NCI-H748 treated with DMSO at 0.1 percent for 48 hours (cell line): ENCODE measurements around the gene NCK2.

Source experiments
- DNase-seq: peaks from one replicate; lab custom pipeline; 2025; lab: John Stamatoyannopoulos, UW

Gene NCK2

DNA sequence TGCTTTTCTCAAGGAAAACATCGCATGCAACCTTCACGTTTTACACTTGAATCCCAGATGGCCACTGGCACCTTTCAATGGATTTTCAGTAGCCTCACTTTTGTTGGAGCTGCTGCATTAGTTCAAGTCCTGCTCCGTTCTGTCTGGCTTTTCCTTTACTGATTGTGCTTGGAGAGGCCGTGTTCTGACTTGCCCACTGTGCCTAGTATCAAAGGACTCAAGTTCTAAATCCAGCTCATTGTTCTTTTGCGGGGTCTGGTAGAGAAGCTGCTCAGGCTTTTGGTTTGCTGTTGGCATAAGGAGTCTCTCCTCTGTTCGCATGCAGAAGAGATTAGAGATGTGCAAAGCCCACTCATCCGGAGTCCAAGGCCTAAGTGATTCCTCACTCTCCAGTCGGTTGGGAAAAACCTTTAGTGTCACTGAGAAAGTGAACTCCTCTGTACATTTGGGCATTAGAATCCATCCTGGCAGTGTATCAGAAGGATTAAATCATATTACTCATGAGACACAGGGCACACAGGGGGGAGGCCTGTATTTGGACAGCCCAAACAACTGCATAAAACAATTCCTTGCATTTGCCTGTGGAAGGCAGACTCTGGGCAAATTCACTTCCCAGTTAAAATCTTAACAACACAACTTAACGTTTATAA lies 69.7 kb downstream of the NCK2 start:
- no peak for DNase-seq

DNA sequence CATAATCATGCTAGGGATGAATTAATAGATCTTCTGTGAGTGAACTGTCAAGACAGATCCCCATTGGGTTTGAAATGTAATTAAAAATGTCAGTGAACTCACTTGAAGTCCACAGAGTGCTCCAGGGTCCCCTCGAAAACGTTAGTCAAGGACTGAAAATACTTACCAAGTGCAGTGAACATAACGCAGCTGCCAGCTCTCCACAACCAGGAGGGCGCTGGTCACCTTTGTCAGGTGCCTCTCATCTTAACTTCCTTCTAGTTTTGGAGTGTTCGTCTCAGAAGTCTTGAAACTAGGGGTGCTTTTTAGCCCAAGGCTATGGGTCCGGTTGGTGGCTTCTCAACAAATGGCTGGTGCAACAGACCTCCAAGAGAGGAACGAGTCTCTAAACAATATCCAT lies 70.7 kb downstream of the NCK2 start:
- no peak for DNase-seq

DNA sequence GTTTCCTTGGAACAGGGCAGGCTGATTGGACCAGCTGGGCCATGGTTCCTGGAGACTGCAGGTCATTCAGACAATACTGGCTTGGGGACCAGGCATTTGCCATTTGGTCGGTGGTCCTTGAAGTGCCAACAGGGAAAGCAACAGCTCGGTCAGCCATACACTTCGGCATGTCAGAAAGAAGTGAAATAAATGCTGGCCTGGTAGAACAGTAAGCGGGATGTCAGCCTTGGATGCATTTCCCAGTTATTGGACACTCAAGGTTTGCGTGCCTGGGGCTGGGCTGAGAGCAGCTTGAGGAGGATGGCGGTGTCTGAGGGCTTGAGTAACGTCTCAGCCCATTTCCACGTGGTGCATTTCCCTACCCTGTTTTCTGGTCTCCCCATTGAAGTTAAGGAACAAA lies 75.4 kb downstream of the NCK2 start:
- DNase-seq, result no peak

DNA sequence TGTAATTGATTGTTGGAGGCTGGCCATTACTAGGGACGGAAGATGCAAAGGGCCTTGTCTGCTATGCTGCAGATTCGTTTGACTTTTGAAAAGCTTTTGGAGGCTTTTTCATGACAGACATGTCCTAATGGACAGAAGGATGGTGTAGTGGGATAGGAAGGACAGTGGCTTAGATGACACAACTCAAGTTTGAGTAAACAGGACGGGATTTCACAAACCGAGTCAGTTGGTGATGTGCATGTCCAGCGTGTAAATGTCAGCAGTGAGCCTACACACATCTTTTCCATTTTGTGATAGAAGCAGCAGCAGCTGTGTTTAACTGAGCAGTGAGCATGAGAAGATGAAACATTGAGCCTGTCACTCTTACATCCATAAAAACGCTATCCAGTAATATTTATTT lies 76.0 kb downstream of the NCK2 start:
- DNase-seq, result no peak

DNA sequence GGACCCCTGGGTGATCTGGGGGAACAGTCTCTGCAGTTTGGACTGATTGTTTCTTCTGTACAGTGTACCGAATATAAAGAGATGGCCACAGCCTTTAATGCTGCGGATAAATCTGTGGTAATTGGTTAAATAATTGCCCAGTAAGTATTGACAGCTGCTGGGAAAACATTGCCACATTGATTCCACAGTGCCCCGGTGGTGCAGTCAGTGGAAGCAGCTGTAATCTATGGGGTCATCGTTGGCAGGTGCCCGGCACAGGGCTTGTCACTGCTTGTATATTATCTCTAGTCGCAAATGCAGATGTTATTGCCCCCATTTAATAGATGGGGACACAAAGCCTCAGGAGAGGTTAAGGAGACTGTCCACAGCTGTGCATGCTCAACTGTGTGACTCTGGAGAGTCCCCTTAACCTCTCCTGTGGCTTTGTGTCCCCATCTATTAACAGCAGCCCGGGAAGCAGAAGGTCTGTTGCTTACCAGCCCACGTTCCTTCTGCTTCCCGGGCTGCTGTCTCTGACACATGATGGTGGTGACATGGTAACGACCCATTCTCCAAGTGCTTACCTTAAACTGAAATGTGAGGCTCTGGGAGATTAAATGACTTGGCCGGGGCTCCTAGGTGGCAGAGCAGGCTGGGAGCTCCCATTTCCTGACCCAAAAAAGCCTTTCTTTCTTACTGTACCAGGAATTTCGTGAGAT lies 76.9 kb downstream of the NCK2 start:
- peak; percentile 17 for DNase-seq

DNA sequence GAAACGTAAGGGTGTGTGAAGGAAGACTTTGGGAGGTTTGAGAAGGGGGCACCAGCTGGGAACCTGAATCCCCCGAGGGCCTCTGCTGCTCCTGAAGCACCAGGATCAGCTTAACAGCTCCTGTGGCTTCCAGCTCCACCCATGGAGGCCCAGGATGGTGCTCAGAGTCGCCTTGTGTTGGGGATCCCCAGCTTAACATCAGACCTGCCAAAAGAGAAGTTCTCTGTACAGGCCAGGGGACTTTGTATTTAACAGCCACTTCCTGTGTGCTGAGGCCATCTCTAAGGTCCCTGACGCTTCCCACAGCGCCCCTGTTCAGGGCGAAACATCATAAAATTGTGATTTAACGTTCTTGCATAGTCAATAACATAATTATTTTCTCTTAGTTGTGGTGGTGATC lies 77.5 kb downstream of the NCK2 start:
- no peak for DNase-seq

DNA sequence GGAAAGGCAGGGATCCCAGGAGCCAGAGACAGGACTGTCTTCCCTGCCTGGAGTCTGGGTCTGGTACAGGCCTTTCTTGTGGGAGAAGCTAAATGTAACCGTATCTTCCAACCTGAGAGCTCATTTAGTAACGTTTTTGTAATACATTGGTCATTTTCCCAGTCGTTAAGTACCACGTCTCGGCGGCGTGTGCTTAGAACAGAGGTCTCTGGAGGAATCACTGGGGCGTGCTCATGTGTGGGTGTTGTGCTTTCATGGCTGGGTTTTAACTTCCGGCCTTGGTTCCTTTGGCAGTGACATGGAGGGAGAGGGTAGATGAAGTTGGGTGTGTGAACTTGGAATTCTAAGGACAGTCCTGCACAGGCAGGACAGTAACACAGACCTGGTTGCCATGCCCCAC lies 79.7 kb downstream of the NCK2 start:
- DNase-seq, result no peak

DNA sequence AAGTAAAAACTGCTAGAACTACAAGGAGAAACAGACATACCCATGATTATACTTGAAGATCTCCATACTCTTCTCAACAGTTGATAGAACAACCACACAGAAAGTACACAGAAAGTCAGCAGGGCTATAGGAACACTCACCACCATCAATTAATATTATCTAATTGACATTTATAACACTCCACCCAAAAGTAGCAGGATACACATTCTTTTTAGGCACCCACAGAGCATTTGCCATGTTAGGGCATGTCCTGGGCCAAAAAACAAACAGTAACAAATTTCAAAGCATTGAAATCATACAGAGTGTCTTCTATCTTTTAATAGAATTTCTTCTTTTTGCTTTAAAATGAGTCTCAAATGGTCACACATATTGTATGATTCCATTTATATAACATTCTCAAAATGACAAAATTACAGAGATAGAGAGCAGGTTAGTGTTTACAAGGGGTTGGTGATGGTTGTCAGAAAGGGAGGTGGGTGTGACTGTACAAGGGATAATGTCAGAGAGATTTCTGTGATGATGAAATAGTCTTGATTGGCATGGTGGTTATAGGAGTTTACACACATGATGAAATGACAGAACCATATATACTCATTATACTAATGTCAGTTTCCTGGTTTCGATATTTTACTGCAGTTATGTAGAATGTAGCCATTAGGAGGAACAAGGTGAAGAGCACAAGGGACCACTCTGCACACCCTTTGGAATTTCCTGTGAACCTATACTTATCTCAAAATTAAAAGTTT lies 82.8 kb downstream of the NCK2 start:
- DNase-seq, result no peak

DNA sequence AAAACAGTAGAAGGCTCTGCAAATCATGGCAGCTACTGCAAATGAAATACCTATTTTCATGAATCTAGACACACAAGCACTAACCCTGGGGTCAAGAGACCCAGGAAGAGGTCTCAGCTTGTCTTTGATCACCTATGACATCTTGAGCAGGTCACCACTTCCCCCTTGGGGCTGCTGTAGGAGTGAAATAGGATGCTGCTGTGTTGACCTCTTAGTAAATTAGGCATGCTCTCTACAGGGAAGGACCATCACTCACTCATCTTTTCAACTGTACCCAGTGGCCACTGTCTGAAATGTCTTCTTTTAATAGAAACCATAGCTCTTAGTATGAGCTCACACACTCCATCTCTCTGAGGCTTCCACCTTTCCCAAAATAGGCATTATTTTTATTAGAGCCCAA lies 83.8 kb downstream of the NCK2 start:
- no peak for DNase-seq

DNA sequence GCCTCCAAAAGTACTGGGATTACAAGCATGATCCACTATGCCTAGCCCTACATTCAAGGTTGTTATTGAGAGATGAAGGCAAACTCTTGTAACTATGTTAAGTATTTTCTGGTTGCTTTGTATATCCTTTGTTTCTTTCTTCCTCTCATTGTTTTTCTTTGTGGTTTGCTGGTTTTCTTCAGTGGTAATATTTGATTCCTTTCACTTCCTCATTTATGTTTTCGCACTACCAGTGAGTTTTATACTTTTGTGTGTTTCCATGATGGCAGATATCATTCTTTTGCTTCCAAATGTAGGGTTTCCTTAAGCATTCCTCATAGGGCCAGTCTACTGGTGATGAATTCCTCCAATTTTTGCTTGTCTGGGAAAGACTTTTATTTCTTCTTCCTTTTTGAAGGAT lies 90.2 kb downstream of the NCK2 start:
- DNase-seq, result no peak

DNA sequence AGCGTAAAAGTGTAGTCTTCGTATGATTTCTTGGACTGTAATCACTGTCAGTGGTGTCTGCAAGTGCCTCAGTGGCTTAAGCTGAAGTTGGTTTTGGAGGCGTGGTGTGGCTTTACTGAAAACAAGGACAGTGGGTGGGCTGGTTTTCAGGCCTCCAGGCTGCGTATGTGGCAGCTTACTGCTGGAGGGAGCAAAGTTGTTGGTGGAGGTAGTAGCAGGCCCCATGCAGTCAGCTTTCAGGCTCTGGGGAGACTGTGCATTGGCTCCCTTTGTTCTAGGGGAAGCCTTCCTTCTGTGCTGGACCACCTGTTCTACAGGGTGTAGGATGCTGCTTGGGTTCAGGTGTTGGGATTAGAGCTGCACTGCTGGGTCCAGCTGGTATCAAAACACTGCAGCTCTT lies 91.6 kb downstream of the NCK2 start:
- DNase-seq, result no peak

DNA sequence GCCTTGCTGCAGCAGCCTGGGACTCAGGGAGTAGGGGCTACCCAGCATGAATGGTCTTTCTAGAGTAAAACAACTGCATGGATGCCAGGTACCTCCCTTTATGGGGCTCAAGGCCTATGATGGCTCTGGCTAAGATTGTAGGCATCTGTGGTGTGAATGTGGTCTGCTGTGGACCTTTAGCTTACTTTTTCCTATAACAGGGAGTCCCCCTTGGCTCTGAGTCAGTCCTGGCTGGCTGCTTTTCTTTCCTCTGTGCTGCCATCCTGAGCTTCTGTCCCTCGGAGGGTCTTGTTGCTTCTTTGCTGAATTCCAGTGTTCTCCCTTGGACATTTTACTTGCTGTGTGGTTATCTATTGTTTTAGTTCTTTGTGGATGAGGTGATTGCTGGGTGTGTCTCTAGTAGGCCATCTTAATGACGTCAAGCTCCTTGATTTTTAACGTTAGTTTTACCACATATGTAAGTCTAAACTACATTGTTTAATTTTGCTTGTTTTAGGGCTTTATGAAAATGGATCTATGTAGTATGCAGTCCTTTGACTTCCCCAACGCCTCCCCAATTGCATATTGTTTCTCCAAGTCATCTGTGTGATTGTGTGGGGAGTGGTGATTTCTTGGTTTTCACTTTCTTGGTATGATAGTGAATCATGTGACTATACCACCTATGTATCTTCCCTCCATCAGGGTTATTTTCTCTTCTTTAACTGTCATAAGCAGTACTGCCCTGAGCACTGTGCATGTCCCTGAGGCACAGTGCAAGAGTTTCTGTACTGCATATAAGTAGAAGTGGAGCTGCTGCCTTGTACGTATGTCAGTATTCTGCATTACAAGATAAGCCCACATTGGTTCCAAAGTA lies 92.4 kb downstream of the NCK2 start:
- no peak for DNase-seq

DNA sequence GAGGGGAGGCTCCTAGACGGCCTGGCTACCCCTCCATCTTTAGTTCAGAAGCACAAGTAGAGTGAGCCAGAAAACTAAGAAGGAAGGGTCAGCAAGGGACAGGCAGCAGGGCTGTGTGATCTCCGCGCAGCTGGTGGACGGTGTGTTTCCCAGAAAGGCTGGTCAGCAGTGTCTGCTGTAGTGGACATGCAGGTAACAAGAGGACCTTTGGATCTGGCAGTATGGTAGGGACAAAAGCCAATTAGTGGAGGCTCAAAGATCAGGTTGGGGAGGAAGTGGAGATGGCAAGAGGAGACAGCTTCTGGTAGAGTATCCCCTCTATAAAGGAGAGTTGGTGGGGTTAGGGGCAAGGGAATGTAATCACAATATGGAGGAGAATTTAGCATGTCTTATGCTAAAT lies 95.1 kb downstream of the NCK2 start:
- no peak for DNase-seq

DNA sequence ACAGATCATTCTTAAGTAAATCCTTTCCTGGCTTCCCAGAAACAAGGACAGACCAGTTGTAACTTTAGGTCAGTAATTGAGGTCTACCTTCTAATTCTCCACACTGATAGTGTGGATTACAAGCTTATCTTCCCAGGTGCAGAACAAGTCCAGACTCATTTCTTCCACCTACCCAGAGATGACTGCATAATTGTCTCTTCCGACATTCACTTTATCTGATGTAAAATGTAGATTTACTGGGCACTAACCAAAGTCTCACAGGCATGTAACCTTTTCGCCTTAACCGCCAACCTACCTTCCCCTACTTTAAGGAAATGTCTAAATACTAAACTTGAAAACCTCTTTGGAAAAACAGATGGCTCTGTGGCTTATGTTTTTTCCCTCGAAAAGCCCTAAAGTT lies 96.2 kb downstream of the NCK2 start:
- no peak for DNase-seq

DNA sequence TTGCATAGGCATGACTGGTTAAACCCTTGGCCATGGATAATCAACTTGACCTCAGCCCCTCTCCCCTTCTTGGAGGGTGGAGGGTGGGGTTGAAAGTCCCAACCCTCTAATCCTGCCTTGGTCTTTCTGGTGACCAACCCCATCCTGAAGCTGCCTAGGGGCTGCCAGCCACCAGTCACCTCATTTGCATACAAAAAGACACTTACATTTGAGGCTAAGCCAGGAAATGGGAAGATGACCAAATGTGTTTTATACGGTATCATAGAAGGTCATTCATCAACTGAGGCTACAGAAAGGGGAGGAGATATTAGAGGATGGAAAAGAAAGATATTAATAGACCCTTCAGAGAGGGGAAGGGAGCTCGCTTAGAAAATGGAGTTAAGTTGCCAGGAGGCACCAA lies 96.8 kb downstream of the NCK2 start:
- no peak for DNase-seq

DNA sequence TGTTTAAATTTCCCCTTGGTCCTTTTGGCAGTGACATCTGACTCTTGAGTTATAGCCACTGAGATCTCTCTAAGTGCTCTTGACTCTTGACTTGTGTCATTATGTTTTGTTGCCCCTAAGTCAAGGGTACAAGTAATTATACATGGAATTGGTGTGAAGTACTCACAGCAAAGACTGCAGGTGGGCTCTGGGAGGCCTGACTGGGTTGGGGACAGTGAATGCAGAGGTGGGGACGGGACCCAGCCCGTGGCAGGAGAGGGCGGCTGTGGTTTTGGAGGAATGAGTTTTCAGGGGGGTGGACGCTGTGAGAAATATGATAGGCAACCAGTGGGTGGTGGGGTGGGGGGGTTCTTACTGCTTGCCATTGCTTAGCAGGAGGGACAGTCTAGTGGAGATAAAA lies 97.8 kb downstream of the NCK2 start:
- no peak for DNase-seq

DNA sequence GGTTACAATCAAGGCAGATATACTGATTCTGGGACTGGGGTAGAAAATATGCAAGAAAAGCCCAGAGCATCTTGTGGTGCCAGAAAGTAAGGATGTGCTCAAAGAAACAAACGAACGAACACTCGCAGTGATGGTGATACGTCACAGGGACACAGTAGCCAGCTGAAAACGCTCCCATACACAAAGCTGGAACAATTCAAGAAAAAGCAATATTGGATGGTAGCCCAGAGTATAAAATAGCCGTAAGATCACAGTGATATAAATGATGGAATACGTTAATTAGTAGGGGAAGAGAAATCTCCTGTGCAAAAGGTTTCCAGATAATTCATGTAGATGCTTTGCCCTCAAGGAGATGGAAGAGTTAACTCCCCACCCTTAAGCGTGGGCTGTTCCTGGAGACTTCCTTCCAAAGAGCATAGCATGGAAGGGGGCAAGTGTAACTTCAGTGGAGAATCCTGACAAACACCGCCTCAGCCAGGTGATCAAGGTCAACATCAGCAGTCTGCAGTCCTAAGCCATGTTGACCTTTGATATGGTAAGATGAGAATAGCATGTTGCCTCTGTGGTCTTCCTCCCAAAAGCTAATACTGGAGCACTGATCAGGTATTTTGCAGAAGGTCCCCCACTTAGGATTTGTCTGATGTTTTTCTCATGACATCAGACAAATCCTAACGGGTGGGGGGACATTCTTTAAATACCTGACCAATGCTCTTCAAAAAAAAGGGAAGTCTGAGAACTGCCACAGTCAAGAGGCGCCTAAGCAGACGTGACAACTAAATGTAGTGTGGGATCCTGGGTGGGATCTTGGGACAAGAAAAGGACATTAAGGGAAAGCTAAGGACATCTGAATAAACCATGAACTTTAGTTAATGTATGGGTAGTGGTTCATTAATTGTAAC lies 99.0 kb downstream of the NCK2 start:
- no peak for DNase-seq

DNA sequence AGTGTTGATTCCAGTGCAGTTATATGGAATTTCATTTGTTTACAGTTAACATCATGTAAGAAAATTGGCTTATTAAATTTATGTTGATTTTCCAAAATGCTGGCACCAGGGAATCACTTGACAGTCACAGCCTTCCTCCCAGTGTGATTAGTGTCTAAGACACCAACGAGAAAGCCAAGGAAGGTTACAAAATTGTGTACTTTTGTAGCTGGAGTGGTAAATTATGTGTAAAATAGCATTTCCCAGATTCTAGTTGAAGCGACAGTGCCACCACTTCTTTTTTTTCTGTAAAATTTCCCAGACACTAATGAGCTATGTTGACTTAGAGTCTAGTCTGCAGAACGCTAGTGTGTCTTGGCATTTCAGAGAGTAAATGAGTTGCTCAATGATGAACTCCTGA lies 101.3 kb downstream of the NCK2 start:
- no peak for DNase-seq

DNA sequence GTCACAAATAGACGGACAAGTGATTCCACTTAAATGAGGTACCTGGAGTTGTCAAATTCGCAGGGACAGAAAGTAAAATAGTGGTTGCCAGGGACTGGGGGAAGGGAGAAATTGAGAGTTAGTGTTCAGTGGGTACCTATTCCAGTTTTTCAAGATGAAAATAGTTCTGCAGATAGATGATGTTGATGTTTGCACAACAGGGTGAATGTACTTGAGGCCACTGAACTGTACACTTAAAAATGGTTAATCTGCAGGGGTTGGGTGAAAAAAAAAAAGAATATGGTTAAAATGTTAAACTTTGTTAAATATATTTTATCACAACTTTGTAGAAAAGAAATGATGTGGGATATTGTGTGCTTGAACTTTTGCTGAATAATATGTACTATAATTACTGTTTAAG lies 102.3 kb downstream of the NCK2 start:
- no peak for DNase-seq

DNA sequence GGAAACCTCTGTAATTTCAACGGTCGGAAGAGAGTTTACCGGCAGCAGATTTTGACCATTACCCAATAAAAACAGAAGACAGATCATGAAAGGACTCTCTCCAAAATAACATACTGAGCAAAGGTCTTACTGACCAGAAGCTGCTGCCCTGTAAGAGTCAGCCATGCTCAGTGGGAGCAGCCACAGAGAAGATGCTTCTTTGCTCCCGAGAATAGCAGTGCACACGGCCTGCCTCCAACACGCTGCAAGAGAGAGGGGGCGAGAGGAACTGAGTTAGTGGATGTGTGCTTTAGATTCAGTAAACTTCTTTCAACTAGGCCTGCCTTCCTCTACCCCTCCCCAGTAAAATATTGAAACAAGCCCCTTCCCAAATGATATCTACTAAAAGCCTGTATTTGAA lies 103.7 kb downstream of the NCK2 start:
- no peak for DNase-seq

DNA sequence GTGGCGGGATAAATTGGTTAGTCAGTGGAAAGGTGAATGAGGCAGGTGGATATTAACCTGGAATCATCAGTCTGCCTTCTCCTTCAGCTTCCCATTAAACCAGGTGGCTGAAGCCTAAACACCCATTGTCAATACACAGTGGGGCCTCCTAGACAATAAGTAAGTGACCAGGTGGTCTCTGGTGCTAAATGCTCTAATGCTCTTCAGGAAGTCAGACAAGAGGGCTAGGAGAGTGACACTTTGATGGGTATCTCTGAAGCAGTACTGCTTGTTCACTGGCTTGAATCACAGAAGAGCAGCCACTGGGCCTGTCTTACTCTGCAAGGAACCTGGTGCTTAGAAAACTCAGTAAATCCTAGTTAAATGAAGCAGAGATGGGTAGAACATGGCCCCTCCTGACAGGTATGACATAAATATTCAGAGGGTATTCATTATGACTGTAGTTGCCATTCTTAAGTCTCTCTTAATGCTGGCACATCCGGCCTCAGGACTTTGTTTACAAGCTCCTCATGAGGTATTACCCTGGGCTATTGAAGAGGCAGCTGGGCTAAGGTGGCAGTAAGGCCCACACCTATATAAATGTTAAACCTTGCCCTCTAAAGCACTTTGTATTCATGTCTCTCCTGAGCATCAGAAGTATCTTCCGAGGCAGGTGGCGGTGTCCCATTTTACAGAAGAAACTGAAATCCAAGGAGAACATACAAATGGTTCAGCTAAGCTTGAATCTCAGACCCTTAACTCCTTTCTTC lies 104.9 kb downstream of the NCK2 start:
- peak; percentile 7 for DNase-seq
